Esophagus squamous epithelium (tissue), 5 donors: ENCODE measurements around the gene MGAT1. TPM values are rescaled to one million over a fixed set of nuclear protein-coding genes. Genes with fewer than 3 reads are reported as not detected.
A peak's percentile ranks its signal among the peaks of the same experiment; 100 is the strongest.

Experiments
- DNase-seq: peaks from one replicate; lab custom pipeline; 2025; lab: John Stamatoyannopoulos, UW
- H3K27ac ChIP-seq, 4 donors: fragments of 200-600 bp; sonication (generic); one replicate each; pipeline ENCODE4 v1.5.1; 2016 to 2019; ENCODE audit warnings: mild to moderate bottlenecking in 1 of 4
- H3K27me3 ChIP-seq, 4 donors: fragments of 200-600 bp; sonication (generic); 1 replicate in 3 of 4; 2 replicates in 1 of 4; pipeline versions ENCODE4 v1.5.1 to v1.6.0; 2017 to 2021; ENCODE audit warnings: antibody characterized with exemption in 1 of 4
- H3K36me3 ChIP-seq, 3 donors: fragments of 200-600 bp; sonication (generic); one replicate each; pipeline ENCODE4 v1.5.1; 2016 to 2019
- H3K4me1 ChIP-seq, 3 donors: fragments of 200-600 bp; sonication (generic); one replicate each; pipeline ENCODE4 v1.5.1; 2017 to 2019
- H3K4me3 ChIP-seq, 4 donors: fragments of 200-600 bp; sonication (generic); 1 replicate in 3 of 4; 2 replicates in 1 of 4; pipeline ENCODE4 v1.5.1; 2016 to 2019; ENCODE audit warnings: mild to moderate bottlenecking in 2 of 4, moderate library complexity in 1 of 4
- H3K9me3 ChIP-seq, 3 donors: fragments of 200-600 bp; sonication (generic); one replicate each; pipeline ENCODE4 v1.5.1; 2016 to 2019
- POLR2A ChIP-seq, 4 donors: fragments of 450-650 bp; IDR thresholded peaks; one replicate each; pipeline ENCODE4 v1.6.1; 2017; ENCODE audit warnings: antibody characterized with exemption in 4 of 4, mild to moderate bottlenecking in 4 of 4, moderate library complexity in 3 of 4
- WGBS, 2 donors: methylation state at CpG; one replicate each; pipeline ENCODE4 v1.1.5; 2018; 5-methylcytosine and 5-hydroxymethylcytosine counted together
- intact Hi-C: fragments of 100-400 bp; cut with DNase I; formaldehyde crosslinking; loops from one replicate; pipeline ENCODE4 v1.15.0; 2022
- total RNA-seq, 4 donors: library from RNA; depleted of rRNA; stranded (reverse); fragments of >200 nt; gene quantifications; one replicate each; pipeline ENCODE4 v1.1.0, GENCODE V29; 2016
- TF ChIP-seq, protein P1 (sequence below), 6 experiments: fragments of 450-650 bp in 4 of 6; fragments of 200-600 bp in 2 of 6; sonication (generic) in 2 of 6; IDR thresholded peaks; one replicate each; pipeline ENCODE4 v1.5.1; 2016 to 2019; ENCODE audit warnings: antibody characterized with exemption in 6 of 6, mild to moderate bottlenecking in 4 of 6, moderate library complexity in 4 of 6
- donor health status: DM: yes; HTN: yes; CAD: no.

Gene MGAT1
- total RNA-seq, 4 donors from 2014 or later = 62.6 to 163 (median 111) TPM

DNA sequence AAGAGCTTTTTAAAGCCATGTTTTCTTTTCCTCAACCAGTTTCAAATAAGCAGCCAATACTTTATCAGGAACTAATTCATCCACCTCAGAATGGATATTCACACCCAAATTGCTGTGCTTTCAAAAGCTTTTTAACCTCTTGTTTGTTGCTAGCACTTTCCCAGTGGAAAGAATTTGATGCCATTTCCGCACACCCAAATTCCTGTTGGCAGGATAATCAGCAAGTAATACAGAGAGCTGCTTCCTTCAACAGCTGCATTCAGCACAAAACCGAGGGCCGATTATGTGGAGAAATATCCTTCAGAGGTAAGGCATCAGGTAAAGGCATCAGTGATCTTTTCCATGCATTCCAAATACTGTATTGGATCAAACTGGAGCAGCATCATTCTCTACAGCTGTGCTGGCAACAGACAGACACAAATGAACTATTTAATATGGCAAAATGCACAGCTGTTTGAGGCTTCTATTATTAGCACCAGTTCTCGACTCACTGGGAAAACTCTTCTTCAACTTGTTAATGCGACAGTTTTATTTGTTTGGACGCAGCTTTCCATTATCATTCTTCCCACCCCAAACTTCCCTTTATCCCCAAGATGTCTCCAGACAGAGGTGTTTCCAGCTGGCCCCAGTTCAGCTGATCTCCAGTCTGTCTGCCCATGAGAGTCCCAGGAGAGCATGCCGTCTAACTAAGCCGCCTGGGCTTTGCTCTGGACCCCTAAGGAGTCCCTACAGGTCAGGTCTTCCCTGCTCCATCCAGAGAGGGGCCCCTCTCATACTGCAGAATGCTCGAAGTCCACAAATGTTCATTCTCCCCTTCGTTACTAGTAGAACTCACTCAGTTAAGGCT is 22.2 kb upstream of the MGAT1 start:
- no peaks in the 10 kb centered on the region for H3K27me3 ChIP-seq
- H3K4me1 ChIP-seq = peaks cover 23 to 79% (median 44%) of the 10 kb centered on the region in 3 donors
- no peak overlapping the region for H3K4me3 ChIP-seq
- H3K9me3 ChIP-seq = no peaks in the 10 kb centered on the region
- intact Hi-C loops = no loop called here
- TF ChIP-seq, protein P1, sequence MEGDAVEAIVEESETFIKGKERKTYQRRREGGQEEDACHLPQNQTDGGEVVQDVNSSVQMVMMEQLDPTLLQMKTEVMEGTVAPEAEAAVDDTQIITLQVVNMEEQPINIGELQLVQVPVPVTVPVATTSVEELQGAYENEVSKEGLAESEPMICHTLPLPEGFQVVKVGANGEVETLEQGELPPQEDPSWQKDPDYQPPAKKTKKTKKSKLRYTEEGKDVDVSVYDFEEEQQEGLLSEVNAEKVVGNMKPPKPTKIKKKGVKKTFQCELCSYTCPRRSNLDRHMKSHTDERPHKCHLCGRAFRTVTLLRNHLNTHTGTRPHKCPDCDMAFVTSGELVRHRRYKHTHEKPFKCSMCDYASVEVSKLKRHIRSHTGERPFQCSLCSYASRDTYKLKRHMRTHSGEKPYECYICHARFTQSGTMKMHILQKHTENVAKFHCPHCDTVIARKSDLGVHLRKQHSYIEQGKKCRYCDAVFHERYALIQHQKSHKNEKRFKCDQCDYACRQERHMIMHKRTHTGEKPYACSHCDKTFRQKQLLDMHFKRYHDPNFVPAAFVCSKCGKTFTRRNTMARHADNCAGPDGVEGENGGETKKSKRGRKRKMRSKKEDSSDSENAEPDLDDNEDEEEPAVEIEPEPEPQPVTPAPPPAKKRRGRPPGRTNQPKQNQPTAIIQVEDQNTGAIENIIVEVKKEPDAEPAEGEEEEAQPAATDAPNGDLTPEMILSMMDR (IDR thresholded peaks at IDR 0.05) = no peak
- no peak for TF ChIP-seq POLR2A (IDR thresholded peaks at IDR 0.05)
- peak overlapping the region; percentile 52 to 84 (median 76) for H3K27ac ChIP-seq
- H3K36me3 ChIP-seq = peaks cover 0 to 9% (median 0%) of the 10 kb centered on the region in 3 donors
- 65% methylated on average over 10 of the region's 10 CpGs for WGBS, 2 donors
- no peak for DNase-seq

GRCh38 chr5:180823940-180824629 is 21.5 kb upstream of the MGAT1 start:
- no peaks in the 10 kb centered on the region for H3K27me3 ChIP-seq
- H3K36me3 ChIP-seq = peaks cover 0 to 1% (median 0%) of the 10 kb centered on the region in 3 donors
- H3K4me1 ChIP-seq = peaks cover 20 to 73% (median 39%) of the 10 kb centered on the region in 3 donors
- TF ChIP-seq, protein P1 (IDR thresholded peaks at IDR 0.05) = no peak
- TF ChIP-seq POLR2A (IDR thresholded peaks at IDR 0.05) = no peak
- H3K9me3 ChIP-seq = no peaks in the 10 kb centered on the region
- DNase-seq = no peak
- H3K4me3 ChIP-seq = no peak overlapping the region
- WGBS, 2 donors = 73 to 77% methylated on average over 6 of the region's 6 CpGs
- peak overlapping the region in 3 of 4 donors; percentile 74 to 84 (median 78) for H3K27ac ChIP-seq
- intact Hi-C loops = no loop called here

- Histone ChIP-seq H3K27ac (peak overlapping the region in 2 of 4 donors; percentile 1 to 22), H3K27me3 (no peaks in the 10 kb centered on the region), H3K4me3 (no peak overlapping the region), H3K4me1 (peaks cover 21 to 78% (median 40%) of the 10 kb centered on the region in 3 donors), H3K36me3 (no peaks in the 10 kb centered on the region), H3K9me3 (no peaks in the 10 kb centered on the region)
- intact Hi-C loops = no loop called here
- WGBS, 2 donors = 78 to 88% methylated on average over 4 to 6 of the region's 7 CpGs
- no peak for DNase-seq
- TF ChIP-seq, protein P1 (IDR thresholded peaks at IDR 0.05) = no peak
- no peak for TF ChIP-seq POLR2A (IDR thresholded peaks at IDR 0.05)
These were observed 20.7 kb upstream of the MGAT1 start for GRCh38 chr5:180823346-180823745.

DNA sequence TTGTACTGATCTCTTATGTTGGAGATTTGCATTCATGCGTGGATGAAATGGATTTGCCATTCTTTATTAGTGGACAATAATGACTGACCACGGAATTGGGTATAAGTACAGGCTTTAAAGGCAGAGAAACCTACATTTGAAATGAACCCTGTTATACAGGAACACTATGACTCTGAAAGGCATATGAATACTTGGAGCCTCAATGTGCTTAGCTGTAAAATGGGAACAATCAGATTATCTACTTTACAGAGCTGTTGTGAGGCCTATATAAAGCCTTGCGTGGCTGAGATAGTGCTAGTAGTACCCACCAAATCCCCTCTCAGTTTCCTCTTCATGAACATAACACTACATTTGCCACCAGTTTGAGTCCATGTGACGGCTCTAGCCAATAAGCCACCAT is 18.9 kb upstream of the MGAT1 start:
- peaks cover 31 to 83% (median 49%) of the 10 kb centered on the region in 3 donors for H3K4me1 ChIP-seq
- 66 to 88% methylated on average over 4 of the region's 4 CpGs for WGBS, 2 donors

More for the DNA sequence above, 18.9 kb upstream of the MGAT1 start:
- H3K27ac ChIP-seq = peak overlapping the region in 3 of 4 donors; percentile 81 to 84 (median 82)
- no peak overlapping the region for H3K4me3 ChIP-seq
- H3K36me3 ChIP-seq = no peaks in the 10 kb centered on the region
- no peak for DNase-seq
- no peak for TF ChIP-seq POLR2A (IDR thresholded peaks at IDR 0.05)
- TF ChIP-seq, protein P1 (IDR thresholded peaks at IDR 0.05) = no peak
- intact Hi-C loops = no loop called here
- no peaks in the 10 kb centered on the region for H3K9me3 ChIP-seq
- H3K27me3 ChIP-seq = no peaks in the 10 kb centered on the region
